Esophagus muscularis mucosa (tissue), 4 donors: ENCODE data around the gene ERBB4. TPM values are rescaled to one million over a fixed set of nuclear protein-coding genes. Genes with fewer than 3 reads are reported as not detected.

ENCODE experiments used
- small RNA-seq, 3 donors: library from RNA; depleted of rRNA; stranded (forward); fragments of <200 nt; gene quantifications; one replicate each; pipeline ENCODE3, GENCODE V24; 2016
- total RNA-seq, 4 donors: library from RNA; depleted of rRNA; stranded (reverse); fragments of >200 nt; gene quantifications; one replicate each; pipeline versions ENCODE4 v1.1.0 to v1.2.1, GENCODE V29; 2016

Gene ERBB4
- total RNA-seq, 4 donors from 2014 or later, result under 0.01 to 0.19 (median 0.17) TPM

Small RNA genes within 50 kb of the gene (small RNA-seq; reads per million reads assigned to genes)
- 0 reads per million in 3 donors for gene MIR548F2
- 0 reads per million in 3 donors for gene RNA5SP119
